ENCODE measurements around the gene HPCAL1. TPM values are rescaled to one million over a fixed set of nuclear protein-coding genes. Genes with fewer than 3 reads are reported as not detected.

HPCAL1 gene
- polyA plus RNA-seq, 12 donors = 20.2 to 55.9 (median 31.9) TPM; not detected in 1

- DNase-seq = no peak
These were observed 35.7 kb upstream of the HPCAL1 start for GRCh38 chr2:10267036-10267435.

GRCh38 chr2:10267551-10268465 lies 34.9 kb upstream of the HPCAL1 start:
- peak; percentile 28 for DNase-seq

- no peak for DNase-seq
These were observed 33.4 kb upstream of the HPCAL1 start for GRCh38 chr2:10269291-10269690.

DNA sequence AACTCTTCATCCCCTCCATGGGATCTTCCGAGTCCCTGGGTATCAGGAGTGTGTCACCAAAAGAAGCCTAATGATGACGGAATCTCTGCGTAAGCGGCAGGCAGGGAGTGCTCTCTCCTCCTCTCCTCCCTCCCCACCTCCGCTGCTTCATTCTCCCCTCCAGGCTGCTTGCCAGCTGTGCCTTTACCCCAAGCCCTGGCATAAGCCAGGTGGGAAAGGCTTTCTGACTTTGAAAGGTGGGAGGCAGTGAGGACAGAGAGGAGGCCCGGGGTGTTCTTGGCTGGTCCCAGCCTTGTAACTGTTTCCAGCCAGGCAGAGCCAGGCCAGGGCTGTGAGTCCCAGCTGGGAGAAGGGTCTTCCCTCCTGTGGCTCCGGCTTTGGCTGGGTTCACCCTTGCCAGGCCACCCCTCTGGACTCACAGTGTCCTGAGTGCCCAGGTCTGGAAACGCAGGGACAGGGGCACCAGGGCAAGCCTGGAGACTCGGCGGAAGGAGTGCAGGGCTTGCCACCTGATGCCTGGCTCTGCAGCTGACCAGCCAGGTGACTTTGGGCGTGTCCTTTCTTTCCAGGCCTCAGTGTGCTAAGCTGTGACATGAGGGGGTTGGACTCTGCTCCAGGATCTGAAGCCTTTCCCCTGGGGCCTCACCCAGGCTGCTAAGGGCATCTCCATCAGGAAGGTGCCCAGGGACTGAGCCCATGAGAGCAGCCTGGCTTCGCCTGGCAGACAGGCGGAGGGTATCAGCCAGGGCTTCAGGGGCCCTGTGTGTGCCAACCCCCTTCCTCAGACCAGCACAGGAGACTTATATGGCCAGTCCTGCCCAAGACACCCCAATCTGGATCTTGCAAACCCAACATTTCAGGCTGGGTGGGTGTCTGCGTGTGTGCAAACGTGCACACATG lies 32.7 kb upstream of the HPCAL1 start:
- no peak for DNase-seq

GRCh38 chr2:10271509-10271908 lies 31.2 kb upstream of the HPCAL1 start:
- DNase-seq = no peak

DNA sequence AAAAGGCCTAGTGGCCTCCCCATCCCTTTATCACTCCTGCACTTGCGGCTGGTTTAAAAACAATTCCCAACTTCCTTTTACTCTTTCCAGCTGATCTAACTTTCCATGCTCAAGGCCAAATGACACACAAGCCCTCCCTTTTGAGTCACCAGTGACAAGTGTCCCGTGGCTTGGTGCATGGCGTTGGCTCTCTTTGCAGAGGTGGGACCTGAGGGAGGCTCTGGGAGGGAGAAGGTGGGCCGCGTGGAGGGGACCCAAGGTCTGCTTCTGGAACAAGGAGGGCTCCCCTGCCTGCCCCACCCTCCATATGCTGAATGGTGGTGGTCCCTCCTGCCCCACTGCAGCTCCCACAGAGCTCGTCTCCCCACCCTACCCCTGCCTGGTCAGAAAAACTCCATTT lies 30.8 kb upstream of the HPCAL1 start:
- DNase-seq = no peak

DNA sequence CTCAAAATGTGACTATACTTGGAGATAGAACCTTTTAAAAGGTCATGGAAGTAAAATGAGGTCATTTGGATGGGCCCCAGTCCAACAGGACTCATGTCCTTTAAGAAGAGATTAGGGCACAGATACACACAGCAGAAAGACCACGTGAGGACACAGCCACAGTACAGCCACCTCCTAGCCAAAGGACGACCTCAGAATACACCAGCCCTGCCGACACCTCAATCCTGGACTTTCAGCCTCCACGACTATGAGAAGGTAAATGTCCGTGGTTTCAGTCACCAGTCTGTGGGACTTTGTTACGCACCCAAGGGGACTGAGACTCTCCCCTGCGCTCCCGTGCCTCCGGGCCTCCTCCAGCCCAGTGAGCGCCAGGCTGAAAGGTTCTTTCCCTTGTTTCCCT lies 30.2 kb upstream of the HPCAL1 start:
- no peak for DNase-seq

- no peak for DNase-seq
These were observed 29.2 kb upstream of the HPCAL1 start for GRCh38 chr2:10273215-10274175.

- no peak for DNase-seq
These were observed 28.3 kb upstream of the HPCAL1 start for GRCh38 chr2:10274376-10274775.

DNA sequence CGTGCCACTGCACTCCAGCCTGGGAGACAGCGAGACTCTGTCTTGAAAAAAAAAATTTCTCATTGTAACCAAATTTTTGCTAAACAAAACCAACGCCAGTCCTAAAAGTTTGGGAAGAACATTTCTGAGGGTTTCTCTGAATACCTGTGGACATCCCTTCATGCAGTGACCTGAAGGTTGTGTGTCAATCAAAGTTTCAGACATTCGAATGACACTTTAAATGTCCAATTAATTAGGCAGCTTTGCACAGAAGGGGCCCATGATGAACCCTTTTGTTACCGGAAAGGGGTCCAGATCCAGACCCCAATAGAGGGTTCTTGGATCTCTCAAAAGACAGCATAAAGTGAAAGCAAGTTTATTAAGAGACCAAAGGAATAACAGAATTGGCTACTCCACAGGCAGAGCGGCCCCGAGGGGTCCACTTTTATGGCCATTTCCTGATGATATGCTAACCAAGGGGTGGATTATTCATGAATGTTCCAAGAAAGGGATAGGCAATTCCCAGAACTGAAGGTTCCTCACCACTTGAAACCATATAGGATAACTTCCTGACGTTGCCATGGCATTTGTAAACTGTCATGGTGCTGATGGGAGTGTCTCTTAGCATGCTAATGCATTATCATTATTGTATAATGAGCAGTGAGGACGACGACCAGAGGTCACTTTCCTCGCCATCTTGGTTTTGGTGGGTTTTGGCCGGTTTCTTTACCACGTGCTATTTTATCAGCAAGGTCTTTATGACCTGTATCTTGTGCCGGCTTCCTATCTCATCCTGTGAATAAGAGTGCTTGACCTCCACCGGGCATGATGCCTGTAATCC lies 27.5 kb upstream of the HPCAL1 start:
- no peak for DNase-seq

GRCh38 chr2:10276481-10277292 lies 26.0 kb upstream of the HPCAL1 start:
- no peak for DNase-seq

GRCh38 chr2:10277293-10278028 lies 25.2 kb upstream of the HPCAL1 start:
- no peak for DNase-seq

- DNase-seq = no peak
These were observed 24.5 kb upstream of the HPCAL1 start for GRCh38 chr2:10278029-10278762.

- no peak for DNase-seq
These were observed 23.8 kb upstream of the HPCAL1 start for GRCh38 chr2:10278763-10279471.

- DNase-seq = no peak
These were observed 23.2 kb upstream of the HPCAL1 start for GRCh38 chr2:10279472-10279870.

DNA sequence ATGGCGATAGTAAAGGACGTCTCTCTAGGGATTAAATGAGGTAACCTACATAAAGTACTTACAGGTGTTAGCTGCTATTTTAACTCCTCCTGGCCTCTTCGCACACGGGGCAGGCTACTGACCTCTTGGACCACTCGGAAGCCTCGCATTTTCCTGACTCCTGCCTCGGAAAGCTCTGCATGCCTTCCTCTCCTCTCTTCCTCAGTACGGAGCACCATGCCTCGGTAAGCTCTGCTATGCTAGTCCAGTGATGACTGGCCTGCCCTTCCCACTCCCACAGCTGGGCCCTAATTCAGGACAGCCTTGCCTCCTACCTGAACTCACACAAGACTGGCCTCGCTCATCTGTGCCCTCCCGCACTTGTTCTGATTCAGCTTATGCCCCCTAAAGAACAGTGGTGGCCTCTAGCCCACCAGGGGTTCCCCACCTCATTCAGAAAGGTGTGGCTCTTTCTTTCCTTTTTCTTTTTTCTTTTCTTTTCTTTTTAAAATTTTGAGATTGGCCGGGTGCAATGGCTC lies 22.7 kb upstream of the HPCAL1 start:
- no peak for DNase-seq

- DNase-seq = no peak
These were observed 20.8 kb upstream of the HPCAL1 start for GRCh38 chr2:10281891-10282290.
